Measurements from ENCODE around the gene PTBP2.

GRCh38 chr1:96792220-96792619 lies 70.6 kb downstream of the PTBP2 start:
- no peak for TF ChIP-seq CTCF (conservative IDR thresholded peaks at IDR 0.05; ENCODE audit: low read depth, low read length)
- TF ChIP-seq EZH2 (IDR thresholded peaks at IDR 0.05; ENCODE audit: borderline replicate concordance, low read depth, low read length, poor library complexity, severe bottlenecking): no peak
